Stomach (tissue), 4 donors: ENCODE data around the gene KRT72.

Experiments used
- EP300 ChIP-seq: sonication (generic); formaldehyde crosslinking; IDR thresholded peaks from one replicate; pipeline ENCODE4 v1.6.1; 2017; ENCODE audit warnings: antibody characterized with exemption
- POLR2A ChIP-seq, 4 donors: fragments of 450-650 bp; IDR thresholded peaks; one replicate each; pipeline ENCODE4 v1.6.1; 2016; ENCODE audit warnings: antibody characterized with exemption in 4 of 4, control low read depth in 2 of 4, mild to moderate bottlenecking in 1 of 4, moderate library complexity in 1 of 4
- POLR2AphosphoS5 ChIP-seq, 3 donors: sonication (generic); formaldehyde crosslinking; IDR thresholded peaks; one replicate each; pipeline ENCODE4 v1.6.1; 2016; ENCODE audit warnings: antibody characterized with exemption in 3 of 3
- TF ChIP-seq, protein P1 (sequence below), 7 experiments: fragments of 450-650 bp in 4 of 7; fragments of 200-600 bp in 3 of 7; sonication (generic) in 3 of 7; IDR thresholded peaks; one replicate each; pipeline ENCODE4 v1.5.1; 2016 to 2019; ENCODE audit warnings: antibody characterized with exemption in 7 of 7, control low read depth in 2 of 7, mild to moderate bottlenecking in 1 of 7

DNA sequence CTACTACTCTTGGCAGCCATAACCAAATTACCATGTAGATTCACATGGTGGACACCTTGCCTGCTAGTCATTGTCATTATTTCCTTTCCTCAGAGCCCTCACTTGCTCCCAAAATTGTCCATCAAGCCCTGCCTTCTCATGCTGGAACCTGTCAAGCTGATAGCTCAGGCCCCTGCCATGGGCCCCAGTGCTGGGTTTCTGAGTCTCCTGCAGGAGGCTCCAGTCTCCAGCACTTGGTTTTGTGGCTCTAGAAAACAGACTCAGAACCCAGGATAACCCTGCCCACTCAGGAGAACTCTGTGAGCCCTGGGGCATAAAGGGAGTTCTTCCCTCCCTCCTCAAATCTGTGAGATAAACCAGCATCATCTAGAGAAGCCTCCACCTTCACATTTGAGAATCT, 59.1 kb downstream of the KRT72 start:
- TF ChIP-seq POLR2A (IDR thresholded peaks at IDR 0.05) (no peak), EP300 (no peak), POLR2AphosphoS5 (IDR thresholded peaks at IDR 0.05) (no peak)
- TF ChIP-seq, protein P1, sequence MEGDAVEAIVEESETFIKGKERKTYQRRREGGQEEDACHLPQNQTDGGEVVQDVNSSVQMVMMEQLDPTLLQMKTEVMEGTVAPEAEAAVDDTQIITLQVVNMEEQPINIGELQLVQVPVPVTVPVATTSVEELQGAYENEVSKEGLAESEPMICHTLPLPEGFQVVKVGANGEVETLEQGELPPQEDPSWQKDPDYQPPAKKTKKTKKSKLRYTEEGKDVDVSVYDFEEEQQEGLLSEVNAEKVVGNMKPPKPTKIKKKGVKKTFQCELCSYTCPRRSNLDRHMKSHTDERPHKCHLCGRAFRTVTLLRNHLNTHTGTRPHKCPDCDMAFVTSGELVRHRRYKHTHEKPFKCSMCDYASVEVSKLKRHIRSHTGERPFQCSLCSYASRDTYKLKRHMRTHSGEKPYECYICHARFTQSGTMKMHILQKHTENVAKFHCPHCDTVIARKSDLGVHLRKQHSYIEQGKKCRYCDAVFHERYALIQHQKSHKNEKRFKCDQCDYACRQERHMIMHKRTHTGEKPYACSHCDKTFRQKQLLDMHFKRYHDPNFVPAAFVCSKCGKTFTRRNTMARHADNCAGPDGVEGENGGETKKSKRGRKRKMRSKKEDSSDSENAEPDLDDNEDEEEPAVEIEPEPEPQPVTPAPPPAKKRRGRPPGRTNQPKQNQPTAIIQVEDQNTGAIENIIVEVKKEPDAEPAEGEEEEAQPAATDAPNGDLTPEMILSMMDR (IDR thresholded peaks at IDR 0.05) = no peak
